Subcutaneous adipose tissue (tissue), 4 donors: ENCODE measurements around the gene TMEM33. TPM values are rescaled to one million over a fixed set of nuclear protein-coding genes. Genes with fewer than 3 reads are reported as not detected.

ENCODE experiments used
- CTCF ChIP-seq: fragments of 450-650 bp; IDR thresholded peaks from one replicate; pipeline ENCODE4 v1.5.1; 2016; ENCODE audit warnings: low read depth, mild to moderate bottlenecking, control low read depth, antibody characterized with exemption, moderate library complexity
- total RNA-seq, 4 donors: library from RNA; depleted of rRNA; stranded (reverse); fragments of >200 nt; gene quantifications; one replicate each; pipeline ENCODE4 v1.1.0, GENCODE V29; 2016

The TMEM33 gene
- total RNA-seq, 4 donors from 2014 or later: 29.0 to 51.5 (median 39.3) TPM

GRCh38 chr4:41896648-41897047 is 38.6 kb upstream of the TMEM33 start:
- no peak for TF ChIP-seq CTCF

- no peak for TF ChIP-seq CTCF
These were observed 37.5 kb upstream of the TMEM33 start for GRCh38 chr4:41897698-41898097.

GRCh38 chr4:41912546-41912945 is 22.7 kb upstream of the TMEM33 start:
- no peak for TF ChIP-seq CTCF

- TF ChIP-seq CTCF: no peak
These were observed 21.7 kb upstream of the TMEM33 start for GRCh38 chr4:41913509-41913908.

- TF ChIP-seq CTCF: no peak
These were observed 17.0 kb upstream of the TMEM33 start for GRCh38 chr4:41918278-41918677.

GRCh38 chr4:41921476-41921875 is 13.8 kb upstream of the TMEM33 start:
- no peak for TF ChIP-seq CTCF

GRCh38 chr4:41927796-41928499 is 7.3 kb upstream of the TMEM33 start:
- TF ChIP-seq CTCF: no peak
